ENCODE measurements around the gene ZNF609.

- TF ChIP-seq CTCF (IDR thresholded peaks at IDR 0.05) (no peak), POLR2A (IDR thresholded peaks at IDR 0.05; ENCODE audit: low read depth) (no peak), POLR2AphosphoS5 (IDR thresholded peaks at IDR 0.05) (no peak), EP300 (IDR thresholded peaks at IDR 0.05) (no peak)
Measured at GRCh38 chr15:64604319-64604718, 143.9 kb downstream of the ZNF609 start.
